ENCODE results near the gene HKDC1. TPM values are rescaled to one million over a fixed set of nuclear protein-coding genes. Genes with fewer than 3 reads are reported as not detected.
"Not testable (repeated sequence)": the region's sequence is repeated elsewhere in the genome, so short reads cannot be mapped to it uniquely, and the experiment has no call there.

Gene HKDC1, protein sequence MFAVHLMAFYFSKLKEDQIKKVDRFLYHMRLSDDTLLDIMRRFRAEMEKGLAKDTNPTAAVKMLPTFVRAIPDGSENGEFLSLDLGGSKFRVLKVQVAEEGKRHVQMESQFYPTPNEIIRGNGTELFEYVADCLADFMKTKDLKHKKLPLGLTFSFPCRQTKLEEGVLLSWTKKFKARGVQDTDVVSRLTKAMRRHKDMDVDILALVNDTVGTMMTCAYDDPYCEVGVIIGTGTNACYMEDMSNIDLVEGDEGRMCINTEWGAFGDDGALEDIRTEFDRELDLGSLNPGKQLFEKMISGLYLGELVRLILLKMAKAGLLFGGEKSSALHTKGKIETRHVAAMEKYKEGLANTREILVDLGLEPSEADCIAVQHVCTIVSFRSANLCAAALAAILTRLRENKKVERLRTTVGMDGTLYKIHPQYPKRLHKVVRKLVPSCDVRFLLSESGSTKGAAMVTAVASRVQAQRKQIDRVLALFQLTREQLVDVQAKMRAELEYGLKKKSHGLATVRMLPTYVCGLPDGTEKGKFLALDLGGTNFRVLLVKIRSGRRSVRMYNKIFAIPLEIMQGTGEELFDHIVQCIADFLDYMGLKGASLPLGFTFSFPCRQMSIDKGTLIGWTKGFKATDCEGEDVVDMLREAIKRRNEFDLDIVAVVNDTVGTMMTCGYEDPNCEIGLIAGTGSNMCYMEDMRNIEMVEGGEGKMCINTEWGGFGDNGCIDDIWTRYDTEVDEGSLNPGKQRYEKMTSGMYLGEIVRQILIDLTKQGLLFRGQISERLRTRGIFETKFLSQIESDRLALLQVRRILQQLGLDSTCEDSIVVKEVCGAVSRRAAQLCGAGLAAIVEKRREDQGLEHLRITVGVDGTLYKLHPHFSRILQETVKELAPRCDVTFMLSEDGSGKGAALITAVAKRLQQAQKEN
- total RNA-seq = 0.58 and 5.7 TPM in 2 replicates

DNA sequence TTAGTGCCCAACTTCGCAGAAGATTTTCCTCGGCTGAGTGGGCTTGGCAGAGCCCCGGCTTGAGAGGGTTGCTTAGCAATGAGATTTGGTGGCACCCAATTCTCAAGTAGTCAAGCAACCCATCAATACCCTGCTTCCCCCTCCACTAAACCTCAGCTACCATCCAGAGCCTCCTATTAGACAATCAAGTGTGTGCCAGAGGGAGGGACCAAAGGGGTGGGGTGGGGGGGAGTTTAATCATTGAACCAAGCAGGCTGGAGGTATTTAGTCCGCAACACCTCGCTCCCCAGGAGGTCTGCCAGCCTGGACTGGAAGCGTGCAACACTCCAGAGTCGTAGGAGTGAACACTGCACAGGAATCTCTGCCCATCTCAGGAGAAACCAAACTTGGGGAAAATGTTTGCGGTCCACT lies at the start of gene HKDC1:
HKDC1 (plus strand) TSS at position 292 of the 411 bp plus-strand sequence; CDS start at position 396, 104 bp downstream.
- no peak for DNase-seq (ENCODE audit: extremely low read depth, low read depth, low spot score)

DNA sequence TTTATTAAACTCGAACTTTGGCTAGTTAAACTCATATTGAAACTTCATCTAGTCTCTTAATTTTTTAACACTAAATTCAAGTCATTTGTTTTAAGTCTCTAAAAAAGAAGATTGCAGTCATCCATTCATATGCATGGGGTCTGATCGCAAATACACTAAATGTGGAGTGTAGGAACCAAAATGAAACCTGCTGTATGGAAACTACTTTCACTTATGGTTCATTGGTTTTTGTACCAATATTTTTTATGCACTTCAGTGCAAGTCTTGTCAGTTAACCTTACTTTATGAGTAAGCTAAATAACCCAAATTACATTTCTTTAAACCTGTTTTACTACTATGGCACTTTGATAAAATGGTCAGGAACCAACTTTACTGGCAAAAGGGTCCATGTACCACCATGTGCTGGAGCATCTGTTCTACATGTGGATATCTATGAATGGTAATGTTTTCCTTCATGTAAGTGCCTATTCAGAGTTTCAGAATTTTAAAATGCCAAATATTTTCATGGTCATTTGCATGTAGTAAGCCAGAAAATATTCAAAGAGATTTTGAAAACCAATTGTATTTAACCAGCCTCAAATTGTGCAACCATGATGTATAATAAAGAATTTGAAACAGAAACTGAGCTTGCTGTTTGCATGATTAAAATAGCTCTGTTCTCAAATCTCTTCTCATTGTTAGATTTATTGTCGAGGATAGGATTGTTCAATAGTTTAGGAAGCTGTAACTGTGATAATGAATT lies 47.7 kb upstream of the HKDC1 start:
- no peak for DNase-seq (ENCODE audit: extremely low read depth, low read depth, low spot score)

DNA sequence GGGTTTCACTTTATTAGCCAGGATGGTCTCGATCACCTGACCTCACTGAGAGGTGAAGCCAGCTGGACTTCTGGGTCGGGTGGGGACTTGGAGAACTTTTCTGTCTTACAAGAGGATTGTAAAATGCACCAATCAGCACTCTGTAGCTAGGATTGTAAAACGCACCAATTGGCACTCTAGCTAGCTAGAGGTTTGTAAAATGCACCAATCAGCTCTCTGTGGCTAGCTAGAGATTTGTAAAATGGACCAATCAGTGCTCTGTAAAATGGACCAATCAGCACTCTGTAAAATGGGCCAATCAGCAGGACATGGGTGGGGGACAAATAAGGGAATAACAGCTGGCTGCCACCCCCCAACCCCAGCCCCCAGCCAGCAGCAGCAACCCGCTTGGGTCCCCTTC lies 44.8 kb upstream of the HKDC1 start:
- not testable (repeated sequence) for DNase-seq (ENCODE audit: extremely low read depth, low read depth, low spot score)

DNA sequence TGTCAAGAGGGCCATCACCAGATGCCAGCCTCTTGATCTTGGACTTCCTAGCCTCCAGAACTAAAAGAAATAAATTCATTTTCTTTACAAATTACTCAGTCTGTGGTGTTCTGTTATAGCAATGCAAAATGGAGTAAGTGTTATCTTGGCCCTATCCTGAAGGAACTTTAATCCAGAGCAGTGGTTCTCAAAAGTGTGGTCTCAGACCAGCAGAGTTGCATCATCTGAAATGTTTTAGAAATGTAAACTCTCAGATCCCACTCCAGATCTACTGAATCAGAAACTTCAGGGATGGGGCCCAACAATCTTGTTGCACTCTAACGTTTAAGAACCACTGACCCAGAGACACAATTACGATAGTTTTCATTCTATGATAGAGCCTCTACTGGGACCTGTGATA lies 43.3 kb upstream of the HKDC1 start:
- DNase-seq (ENCODE audit: extremely low read depth, low read depth, low spot score) = no peak

DNA sequence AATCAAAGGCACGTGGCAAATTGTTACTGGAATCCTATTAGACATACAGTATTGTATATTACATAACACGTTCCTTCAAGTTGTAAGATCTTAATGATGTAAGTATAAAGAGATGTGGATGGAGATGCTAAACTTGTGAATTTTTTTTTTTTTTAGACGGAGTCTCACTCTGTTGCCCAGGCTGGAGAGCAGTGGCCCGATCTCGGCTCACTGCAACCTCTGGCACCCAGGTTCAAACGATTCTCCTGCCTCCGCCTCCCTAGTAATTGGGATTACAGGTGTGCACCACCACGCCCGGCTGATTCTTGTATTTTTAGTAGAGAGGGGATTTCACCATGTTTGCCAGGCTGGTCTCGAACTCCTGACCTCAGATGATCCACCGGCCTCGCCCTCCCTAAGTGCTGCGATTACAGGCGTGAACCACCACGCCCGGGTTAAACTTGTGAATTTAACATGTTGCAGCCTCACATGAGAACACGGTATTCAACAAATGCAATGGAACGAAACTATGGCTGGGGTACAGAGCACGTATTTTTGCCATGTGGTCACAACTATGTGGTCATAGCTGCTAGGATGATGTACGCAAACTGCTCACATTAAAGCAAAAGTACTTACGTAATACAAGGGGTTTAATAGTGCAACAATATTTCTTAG lies 40.9 kb upstream of the HKDC1 start:
- no peak for DNase-seq (ENCODE audit: extremely low read depth, low read depth, low spot score)

DNA sequence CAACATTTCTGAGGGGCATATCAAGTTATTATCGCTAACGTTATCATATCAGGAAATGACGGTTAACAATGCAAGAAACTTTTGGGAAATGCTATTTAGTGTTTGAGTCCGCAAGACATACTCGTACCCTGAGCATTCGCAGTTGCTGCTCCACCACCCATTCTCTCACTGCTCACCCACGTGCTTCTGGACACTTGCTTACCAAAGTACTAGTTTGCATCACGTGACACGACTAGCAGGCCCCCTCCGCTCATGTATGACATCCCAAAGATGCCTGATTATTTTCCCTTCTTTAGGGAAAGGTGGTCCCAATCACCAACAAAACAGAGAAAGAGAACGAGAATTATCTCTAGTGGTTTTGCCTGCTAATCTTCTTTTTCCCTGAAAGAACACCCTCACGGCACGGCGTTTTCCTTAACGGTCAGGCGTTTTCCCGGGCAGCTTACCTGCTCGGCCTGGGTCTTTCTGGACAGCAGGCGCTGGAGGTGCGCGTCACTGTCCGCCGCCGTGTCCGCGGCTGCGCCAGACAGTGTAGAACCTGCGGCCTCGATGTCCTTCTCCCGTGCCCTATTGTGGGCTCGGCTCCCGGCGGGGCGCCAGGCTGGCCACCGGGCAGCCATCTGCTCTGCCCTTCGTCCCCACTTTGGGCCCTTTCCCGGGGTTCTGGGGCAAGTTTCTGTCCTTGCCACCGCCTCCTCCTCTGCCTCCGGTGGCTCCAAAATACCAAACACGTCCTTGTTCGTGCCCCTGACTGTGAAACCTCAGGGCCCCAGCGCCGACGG lies 40.2 kb upstream of the HKDC1 start, which contains the start of gene SUPV3L1:
SUPV3L1 (plus strand) TSS at position 492 of the 782 bp plus-strand sequence; CDS start at position 550, 58 bp downstream.
- DNase-seq (ENCODE audit: extremely low read depth, low read depth, low spot score) = peak; percentile 94

DNA sequence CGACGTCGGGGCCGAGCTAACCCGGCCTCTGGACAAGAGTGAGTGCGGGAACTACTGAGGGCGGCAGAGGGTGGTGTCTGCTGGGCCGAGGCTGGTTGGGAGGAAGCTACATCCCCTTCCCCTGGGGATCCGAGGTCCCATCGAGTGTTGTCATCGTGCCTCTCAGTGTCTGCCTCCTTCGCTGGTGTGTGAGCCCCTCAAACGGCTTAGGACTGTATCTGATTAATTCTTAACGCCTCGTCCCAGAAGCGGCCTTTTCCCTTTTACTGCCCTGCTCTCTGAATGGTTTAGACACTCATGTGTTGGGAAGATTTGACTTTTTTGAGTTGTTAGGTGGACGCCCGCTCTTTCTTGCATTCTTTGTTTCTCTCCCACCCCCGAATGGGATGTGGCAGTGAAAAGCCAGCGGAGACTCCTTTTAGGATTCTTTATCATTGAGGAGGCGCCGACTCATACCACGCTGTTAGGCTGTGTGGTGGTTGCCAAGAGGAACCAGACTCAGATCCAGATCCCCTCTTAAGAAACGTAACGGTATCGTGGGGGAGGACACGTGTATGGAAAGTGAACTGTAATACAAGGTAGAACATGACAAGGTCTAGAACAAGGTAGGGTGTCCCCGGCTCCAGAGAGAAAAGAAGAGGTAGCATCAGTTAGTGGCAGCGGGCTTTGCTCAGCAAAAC lies 39.5 kb upstream of the HKDC1 start:
- no peak for DNase-seq (ENCODE audit: extremely low read depth, low read depth, low spot score)

DNA sequence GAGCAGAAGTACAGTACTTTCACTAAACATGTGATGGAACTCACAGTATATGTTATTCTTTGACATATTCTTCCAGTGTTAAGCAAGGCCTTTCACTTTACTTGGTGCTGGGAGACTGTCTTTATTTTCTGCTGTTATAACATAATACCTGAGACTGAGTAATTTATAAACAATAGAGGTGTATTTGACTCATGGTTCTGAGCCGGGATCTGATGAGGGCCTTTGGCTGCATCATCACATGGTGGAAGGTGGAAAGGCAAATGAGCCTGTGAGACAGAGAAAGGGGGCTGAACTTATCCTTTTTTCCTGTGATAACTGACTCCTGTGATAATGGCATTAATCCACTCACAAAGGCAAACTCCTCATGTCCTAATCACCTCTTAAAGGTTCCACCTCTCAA lies 38.7 kb upstream of the HKDC1 start:
- DNase-seq (ENCODE audit: extremely low read depth, low read depth, low spot score) = no peak

DNA sequence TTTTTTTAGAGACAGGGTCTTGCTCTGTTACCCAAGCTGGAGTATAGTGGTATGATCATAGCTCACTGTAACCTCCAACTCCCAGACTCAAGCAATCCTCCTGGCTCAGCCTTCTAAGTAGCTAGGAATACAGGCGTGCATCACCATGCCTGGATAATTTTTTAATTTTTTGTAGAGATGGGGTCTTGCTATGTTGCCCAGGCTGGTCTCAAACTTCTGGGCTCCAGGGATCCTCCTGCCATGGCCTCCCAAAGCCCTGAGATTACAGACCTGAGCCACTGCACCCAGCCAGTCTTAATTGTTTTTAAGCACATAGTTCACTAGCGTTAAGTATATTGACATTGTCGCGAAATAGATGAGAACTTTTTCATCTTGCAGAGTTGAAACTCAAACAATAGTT lies 38.1 kb upstream of the HKDC1 start:
- DNase-seq (ENCODE audit: extremely low read depth, low read depth, low spot score) = no peak

DNA sequence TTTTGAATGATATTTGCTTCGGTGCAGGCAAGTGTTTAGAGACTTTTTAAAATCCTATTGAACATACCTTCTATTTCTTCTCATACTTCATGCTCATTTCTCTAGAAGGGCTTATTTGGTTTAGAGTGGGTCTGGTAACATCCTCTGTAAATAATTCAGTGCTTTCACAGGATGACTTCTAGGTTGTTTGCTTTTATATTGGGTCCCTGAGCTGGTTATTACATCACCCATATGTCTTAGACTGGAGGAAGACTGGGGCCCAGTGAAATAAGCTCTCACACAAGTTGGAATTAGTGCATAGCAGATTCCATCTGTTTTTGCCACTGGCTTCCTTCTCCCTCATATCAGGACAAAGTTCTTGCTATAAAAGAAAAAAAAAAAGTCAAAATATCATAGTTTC lies 33.6 kb upstream of the HKDC1 start:
- no peak for DNase-seq (ENCODE audit: extremely low read depth, low read depth, low spot score)

DNA sequence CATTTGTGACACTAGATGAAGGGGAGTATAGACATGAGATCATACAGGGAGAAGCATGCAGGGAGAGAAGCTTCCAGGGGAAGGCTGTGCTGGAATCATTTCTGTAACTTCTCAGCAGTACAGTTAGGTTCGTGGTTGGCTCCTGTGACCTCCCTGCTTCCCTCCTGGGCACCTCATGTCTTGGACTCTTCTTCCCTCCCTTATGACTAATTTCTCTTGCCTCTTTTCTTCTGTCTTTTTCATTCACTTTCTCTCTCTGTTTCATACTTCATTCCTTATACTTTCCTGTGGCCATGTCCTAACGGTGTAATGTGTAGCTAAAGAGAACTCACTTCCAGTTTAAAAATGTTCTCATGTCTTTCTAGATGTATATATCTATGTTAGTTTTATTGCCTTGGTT lies 19.1 kb upstream of the HKDC1 start:
- DNase-seq (ENCODE audit: extremely low read depth, low read depth, low spot score) = no peak

DNA sequence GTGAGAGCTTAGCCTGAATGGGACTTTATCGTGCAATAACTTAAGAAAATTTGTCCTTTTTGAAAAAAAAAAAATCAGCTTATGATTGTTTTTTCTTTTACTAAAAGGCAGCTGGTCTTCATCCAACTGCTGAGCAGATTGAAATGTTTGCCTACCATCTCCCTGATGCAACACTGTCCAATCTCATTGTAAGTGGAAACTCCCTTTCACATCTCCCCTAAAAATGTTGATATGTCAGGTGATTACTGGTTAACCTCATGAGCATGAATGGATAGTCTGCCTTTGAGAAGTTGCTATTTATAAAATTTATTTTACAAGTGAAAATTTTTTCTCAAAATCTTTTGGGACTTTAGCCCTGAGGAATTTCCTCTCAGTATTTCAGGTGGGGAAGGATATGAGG lies 17.8 kb upstream of the HKDC1 start:
- no peak for DNase-seq (ENCODE audit: extremely low read depth, low read depth, low spot score)

DNA sequence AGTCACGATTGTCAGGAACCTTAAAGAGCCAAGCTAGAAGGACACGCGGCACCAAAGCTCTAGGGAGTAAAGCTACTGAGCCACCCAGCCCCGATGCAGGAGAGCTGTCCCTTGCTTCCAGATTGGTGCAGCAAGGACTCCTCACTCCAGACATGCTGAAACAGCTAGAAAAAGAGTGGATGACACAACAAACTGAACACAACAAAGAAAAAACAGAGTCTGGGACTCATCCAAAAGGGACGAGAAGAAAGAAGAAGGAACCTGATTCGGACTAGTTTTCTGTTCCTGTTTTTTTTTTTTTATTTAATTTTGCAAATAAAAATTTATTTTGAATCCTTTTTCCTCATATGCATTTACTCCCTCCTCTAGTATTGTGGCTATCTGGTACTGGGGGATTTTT lies 11.4 kb upstream of the HKDC1 start:
- no peak for DNase-seq (ENCODE audit: extremely low read depth, low read depth, low spot score)

DNA sequence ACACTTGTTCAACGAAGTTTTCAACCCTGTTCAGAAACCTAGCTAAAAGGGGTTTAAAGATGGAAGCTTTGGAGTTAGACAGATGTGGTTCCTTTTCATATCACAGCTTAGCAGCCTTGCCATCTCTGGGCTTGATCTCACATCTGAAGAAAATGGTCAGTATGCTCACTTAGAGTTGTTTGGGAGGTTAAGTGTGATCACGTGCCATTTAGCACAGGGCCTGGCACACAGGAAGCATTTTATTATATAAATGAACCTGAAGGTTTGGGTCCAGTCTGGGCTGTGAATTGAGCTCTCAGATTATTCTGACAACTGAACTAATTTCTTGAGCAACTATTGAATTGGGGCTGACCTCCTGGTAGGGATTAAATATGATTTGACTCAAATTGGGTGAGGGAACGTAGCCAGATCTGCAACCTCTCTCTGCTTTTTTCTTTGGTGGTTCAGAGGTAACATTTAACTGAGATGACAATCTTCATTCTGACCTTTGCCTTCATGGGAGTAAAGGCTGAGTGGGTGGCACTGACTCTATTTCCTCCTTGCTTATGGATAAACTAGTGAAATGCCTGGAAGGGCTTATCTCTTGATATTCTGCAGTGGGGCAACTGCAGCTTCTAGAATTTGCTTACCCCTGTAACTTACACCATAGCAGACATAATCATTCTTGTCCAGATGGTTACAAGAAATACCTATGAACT lies 10.2 kb upstream of the HKDC1 start:
- no peak for DNase-seq (ENCODE audit: extremely low read depth, low read depth, low spot score)

DNA sequence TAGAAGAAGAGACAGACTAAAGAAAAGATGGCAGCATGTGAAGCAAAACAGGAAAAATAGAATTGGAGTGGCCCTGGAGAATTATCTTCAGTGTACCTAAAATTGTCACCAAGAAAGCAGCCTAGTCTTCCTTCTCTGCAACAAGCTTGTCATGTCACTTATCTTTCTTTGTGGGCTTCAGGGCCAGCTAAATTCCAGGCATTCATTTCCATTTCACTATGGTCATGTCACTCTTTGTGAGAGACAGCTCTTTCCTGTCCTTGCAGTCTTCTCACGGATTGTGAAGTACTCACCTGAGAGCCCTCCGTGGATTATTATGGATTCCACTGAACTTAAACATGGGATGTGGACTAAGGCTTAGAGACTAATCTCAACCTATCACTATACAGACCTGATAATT lies 9.0 kb upstream of the HKDC1 start:
- no peak for DNase-seq (ENCODE audit: extremely low read depth, low read depth, low spot score)

DNA sequence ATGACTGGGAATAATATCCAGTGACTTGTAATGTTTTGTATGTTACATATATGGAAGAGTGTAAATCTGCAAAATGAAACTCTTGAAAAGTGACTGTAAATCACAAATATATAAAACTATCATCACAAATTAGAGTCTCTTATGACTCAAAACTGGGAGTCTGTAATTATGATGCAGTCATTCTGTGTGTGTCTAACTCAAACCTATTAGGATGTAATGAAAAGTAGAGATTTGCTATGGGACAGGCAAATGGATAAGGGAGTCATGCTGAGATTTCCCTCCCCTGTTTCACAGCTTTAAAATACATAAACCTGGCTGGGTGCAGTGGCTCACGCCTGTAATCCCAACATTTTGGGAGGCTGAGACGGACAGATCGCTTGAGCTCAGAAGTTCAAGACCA lies 8.6 kb upstream of the HKDC1 start:
- no peak for DNase-seq (ENCODE audit: extremely low read depth, low read depth, low spot score)

DNA sequence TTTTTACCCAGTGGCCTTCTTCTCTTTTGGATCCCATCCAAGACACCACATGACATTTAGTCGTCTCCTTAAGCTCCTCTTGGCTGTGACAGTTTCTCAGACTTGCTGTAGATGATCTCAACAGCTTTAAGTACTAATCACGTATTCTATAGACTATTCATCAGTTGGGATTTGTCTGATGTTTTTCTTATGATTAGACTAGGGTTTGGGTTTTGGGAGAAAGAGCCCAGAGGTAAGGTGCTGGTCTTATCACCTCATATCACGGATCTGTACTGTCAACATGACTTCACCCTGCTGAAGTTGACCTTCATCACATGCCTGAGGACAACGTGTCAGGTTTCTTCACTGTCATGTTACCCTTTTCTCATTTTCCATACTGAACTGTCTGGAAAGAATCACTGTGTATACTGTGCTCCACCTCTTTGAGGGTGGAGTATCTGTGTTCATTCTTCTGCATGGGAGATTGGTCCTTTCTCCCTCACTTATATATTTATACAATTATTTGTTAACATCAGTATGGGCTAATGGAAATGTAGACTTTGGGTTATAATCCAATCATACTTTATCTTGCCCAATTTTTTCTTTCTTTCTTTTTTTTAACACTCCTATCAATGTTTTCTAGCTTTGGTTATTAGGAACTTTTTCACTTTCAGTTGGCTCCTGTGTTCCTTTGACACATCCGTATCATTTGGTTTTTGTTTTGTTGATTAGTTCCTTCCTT lies 6.4 kb upstream of the HKDC1 start:
- DNase-seq (ENCODE audit: extremely low read depth, low read depth, low spot score) = no peak

DNA sequence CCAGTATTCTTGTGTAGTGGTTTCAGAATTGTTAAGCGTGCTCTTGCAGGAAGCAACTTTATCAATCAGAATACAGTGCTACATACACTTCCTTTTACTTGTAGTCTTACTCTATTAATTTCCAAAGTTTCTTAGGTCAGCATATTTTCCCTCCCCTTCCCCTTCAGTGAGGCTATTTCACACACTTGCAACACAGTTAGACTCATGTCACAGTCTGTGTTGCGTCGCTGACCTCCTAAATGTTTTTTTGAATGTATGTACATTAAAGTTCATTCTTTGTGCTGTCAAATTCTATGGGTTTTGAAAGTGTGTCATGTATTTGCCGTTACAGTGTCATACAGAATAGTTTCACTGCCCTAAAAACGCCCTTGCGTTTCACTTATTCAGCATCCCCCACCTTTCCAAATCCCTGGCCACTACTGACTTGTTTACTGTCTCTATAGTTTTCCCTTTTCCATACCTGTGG lies 5.4 kb upstream of the HKDC1 start:
- DNase-seq (ENCODE audit: extremely low read depth, low read depth, low spot score) = no peak
